ENCODE results near the gene BDKRB1.
A peak's percentile ranks its signal among the peaks of the same experiment; 100 is the strongest.

BDKRB1 gene

DNA sequence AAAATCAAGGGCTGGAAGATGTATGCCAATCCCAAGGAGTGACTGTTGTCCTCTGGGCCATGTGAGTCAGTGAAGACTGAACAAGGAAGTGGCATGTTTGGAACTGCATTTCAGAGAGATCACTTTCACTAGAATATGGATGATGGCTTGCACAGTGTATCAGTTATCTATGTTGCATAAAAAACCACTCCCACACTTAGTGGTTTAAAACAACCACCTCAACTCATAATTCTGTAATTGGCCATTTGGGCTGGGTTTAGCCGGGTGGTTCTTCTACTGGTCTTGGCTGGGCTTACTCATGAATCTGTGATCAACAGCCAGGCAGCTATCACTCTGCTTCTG, 15.4 kb downstream of the BDKRB1 start:
- no peak for TF ChIP-seq ZC3H10 (CRISPR knock-in tag; IDR thresholded peaks at IDR 0.05)
- no peak for TF ChIP-seq ZNF70 (CRISPR knock-in tag; IDR thresholded peaks at IDR 0.05)
- no peak for TF ChIP-seq BACH2 (CRISPR knock-in tag; IDR thresholded peaks at IDR 0.05; ENCODE audit: borderline replicate concordance)
- no peak for TF ChIP-seq GLIS3 (CRISPR knock-in tag; IDR thresholded peaks at IDR 0.05)
- no peak for TF ChIP-seq ARNTL (CRISPR knock-in tag; IDR thresholded peaks at IDR 0.05; ENCODE audit: borderline replicate concordance, low read depth)
- TF ChIP-seq, protein P1, sequence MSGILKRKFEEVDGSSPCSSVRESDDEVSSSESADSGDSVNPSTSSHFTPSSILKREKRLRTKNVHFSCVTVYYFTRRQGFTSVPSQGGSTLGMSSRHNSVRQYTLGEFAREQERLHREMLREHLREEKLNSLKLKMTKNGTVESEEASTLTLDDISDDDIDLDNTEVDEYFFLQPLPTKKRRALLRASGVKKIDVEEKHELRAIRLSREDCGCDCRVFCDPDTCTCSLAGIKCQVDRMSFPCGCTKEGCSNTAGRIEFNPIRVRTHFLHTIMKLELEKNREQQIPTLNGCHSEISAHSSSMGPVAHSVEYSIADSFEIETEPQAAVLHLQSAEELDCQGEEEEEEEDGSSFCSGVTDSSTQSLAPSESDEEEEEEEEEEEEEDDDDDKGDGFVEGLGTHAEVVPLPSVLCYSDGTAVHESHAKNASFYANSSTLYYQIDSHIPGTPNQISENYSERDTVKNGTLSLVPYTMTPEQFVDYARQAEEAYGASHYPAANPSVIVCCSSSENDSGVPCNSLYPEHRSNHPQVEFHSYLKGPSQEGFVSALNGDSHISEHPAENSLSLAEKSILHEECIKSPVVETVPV (CRISPR knock-in tag; IDR thresholded peaks at IDR 0.05), result no peak
- no peak for ATAC-seq

DNA sequence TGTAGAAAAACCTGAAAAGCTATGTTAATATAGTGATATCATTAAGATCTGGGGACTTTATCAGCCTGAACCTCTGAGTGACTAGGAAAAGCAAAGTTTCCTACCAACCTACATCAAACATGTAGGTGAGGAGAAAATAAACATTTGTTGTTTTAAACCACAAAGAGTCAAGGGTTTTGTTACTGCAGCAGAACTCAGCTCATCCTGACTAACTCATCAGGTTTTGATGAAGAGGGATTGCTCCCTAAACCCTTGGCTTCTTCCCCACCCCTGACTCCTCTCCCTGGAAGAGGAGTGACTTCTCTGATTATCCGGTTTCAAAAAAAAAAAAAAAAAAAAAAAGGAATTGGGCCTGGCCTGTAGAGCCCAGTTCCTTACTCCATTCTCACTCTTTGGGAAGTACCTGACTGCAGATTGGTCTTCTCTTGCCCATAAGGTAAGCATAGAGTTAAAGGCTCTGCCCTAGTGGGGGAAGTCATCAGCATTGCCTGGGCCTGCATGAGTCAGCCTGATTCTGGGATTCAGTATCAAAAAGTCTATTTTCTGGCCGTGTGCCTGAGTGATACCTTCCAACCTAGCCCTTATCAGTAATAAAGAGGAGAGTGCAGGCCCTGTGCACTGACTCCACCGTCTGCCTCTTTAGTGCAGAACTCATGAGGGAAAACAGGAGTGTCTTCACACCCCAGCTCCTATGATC, 16.9 kb downstream of the BDKRB1 start:
- ATAC-seq, result no peak
- TF ChIP-seq CSDC2 (CRISPR knock-in tag; IDR thresholded peaks at IDR 0.05), result no peak
- TF ChIP-seq TCF4 (CRISPR knock-in tag; IDR thresholded peaks at IDR 0.05; ENCODE audit: borderline replicate concordance), result no peak
- peak; percentile 72; the same call in 1 of the 2 replicates for TF ChIP-seq SNAI2 (CRISPR knock-in tag; IDR thresholded peaks at IDR 0.05)
- no peak for TF ChIP-seq ZNF70 (CRISPR knock-in tag; IDR thresholded peaks at IDR 0.05)
- TF ChIP-seq OSR1 (CRISPR knock-in tag; IDR thresholded peaks at IDR 0.05), result no peak
- TF ChIP-seq, protein P2, sequence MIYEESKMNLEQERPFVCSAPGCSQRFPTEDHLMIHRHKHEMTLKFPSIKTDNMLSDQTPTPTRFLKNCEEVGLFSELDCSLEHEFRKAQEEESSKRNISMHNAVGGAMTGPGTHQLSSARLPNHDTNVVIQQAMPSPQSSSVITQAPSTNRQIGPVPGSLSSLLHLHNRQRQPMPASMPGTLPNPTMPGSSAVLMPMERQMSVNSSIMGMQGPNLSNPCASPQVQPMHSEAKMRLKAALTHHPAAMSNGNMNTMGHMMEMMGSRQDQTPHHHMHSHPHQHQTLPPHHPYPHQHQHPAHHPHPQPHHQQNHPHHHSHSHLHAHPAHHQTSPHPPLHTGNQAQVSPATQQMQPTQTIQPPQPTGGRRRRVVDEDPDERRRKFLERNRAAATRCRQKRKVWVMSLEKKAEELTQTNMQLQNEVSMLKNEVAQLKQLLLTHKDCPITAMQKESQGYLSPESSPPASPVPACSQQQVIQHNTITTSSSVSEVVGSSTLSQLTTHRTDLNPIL (CRISPR knock-in tag; IDR thresholded peaks at IDR 0.05; ENCODE audit: low read depth), result 0 out of 2 replicates have a peak, but pooled peaks have one; percentile 41
- no peak for TF ChIP-seq ZFP30 (CRISPR knock-in tag; IDR thresholded peaks at IDR 0.05)
- TF ChIP-seq ISL1 (CRISPR knock-in tag; IDR thresholded peaks at IDR 0.05), result peak; percentile 65; the same call in 1 of the 2 replicates
- TF ChIP-seq ZFP3 (CRISPR knock-in tag; IDR thresholded peaks at IDR 0.05), result peak; percentile 73; the same call in 1 of the 2 replicates

DNA sequence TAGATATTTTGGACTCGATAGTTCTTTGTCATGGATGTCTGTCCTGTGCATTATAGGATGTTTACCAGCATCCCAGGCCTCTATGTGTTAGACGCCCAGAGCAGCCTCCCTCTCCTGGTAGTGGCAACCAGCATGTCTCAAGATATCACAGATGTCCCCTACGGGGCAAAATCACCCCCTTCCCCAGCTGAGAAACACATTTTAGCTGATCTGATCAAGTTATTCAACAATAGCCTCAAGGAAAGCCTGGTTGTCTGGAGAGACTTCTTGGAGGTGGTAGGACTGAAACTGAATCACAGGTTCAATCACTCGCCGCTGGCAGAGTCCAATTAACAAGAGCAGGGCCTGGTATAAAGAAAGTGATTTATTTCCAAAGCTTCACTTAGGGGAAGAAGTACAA, 17.6 kb downstream of the BDKRB1 start:
- no peak for ATAC-seq
- TF ChIP-seq, protein P3, sequence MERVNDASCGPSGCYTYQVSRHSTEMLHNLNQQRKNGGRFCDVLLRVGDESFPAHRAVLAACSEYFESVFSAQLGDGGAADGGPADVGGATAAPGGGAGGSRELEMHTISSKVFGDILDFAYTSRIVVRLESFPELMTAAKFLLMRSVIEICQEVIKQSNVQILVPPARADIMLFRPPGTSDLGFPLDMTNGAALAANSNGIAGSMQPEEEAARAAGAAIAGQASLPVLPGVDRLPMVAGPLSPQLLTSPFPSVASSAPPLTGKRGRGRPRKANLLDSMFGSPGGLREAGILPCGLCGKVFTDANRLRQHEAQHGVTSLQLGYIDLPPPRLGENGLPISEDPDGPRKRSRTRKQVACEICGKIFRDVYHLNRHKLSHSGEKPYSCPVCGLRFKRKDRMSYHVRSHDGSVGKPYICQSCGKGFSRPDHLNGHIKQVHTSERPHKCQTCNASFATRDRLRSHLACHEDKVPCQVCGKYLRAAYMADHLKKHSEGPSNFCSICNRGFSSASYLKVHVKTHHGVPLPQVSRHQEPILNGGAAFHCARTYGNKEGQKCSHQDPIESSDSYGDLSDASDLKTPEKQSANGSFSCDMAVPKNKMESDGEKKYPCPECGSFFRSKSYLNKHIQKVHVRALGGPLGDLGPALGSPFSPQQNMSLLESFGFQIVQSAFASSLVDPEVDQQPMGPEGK (CRISPR knock-in tag; IDR thresholded peaks at IDR 0.05; ENCODE audit: borderline replicate concordance), result no peak
- TF ChIP-seq, protein P4, sequence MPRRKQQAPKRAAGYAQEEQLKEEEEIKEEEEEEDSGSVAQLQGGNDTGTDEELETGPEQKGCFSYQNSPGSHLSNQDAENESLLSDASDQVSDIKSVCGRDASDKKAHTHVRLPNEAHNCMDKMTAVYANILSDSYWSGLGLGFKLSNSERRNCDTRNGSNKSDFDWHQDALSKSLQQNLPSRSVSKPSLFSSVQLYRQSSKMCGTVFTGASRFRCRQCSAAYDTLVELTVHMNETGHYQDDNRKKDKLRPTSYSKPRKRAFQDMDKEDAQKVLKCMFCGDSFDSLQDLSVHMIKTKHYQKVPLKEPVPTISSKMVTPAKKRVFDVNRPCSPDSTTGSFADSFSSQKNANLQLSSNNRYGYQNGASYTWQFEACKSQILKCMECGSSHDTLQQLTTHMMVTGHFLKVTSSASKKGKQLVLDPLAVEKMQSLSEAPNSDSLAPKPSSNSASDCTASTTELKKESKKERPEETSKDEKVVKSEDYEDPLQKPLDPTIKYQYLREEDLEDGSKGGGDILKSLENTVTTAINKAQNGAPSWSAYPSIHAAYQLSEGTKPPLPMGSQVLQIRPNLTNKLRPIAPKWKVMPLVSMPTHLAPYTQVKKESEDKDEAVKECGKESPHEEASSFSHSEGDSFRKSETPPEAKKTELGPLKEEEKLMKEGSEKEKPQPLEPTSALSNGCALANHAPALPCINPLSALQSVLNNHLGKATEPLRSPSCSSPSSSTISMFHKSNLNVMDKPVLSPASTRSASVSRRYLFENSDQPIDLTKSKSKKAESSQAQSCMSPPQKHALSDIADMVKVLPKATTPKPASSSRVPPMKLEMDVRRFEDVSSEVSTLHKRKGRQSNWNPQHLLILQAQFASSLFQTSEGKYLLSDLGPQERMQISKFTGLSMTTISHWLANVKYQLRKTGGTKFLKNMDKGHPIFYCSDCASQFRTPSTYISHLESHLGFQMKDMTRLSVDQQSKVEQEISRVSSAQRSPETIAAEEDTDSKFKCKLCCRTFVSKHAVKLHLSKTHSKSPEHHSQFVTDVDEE (CRISPR knock-in tag; IDR thresholded peaks at IDR 0.05), result no peak
- no peak for TF ChIP-seq ESRRG (CRISPR knock-in tag; IDR thresholded peaks at IDR 0.05)
- TF ChIP-seq ZFP30 (CRISPR knock-in tag; IDR thresholded peaks at IDR 0.05), result no peak
- TF ChIP-seq SNAI2 (CRISPR knock-in tag; IDR thresholded peaks at IDR 0.05), result no peak
- no peak for TF ChIP-seq GLIS3 (CRISPR knock-in tag; IDR thresholded peaks at IDR 0.05)
- TF ChIP-seq ZFP3 (CRISPR knock-in tag; IDR thresholded peaks at IDR 0.05), result 0 out of 2 replicates have a peak, but pooled peaks have one; percentile 12
- TF ChIP-seq PPARA (CRISPR knock-in tag; IDR thresholded peaks at IDR 0.05; ENCODE audit: borderline replicate concordance), result no peak

DNA sequence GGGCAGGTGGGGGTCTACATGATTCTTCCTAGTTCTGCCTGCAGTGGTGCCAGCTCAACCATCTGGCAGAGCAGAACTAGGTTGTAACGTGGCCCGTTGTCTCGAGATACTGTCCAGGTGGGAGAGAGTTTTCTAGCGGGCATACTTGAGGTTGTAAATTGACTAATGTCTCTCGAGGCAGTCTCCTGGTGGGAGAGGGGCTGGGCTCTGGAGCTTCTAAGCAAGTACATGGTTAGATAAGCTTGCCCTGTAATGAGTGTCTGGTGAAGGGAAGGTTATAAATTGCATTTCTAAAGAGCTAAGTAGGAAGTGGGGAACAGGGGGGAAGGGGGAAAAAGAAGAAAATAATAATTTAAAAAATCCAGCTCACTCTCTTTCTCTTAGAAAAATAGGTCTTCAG, 18.1 kb downstream of the BDKRB1 start:
- no peak for ATAC-seq
- TF ChIP-seq ZNF565 (CRISPR knock-in tag; conservative IDR thresholded peaks at IDR 0.05; ENCODE audit: low read depth), result no peak
- no peak for TF ChIP-seq TOX (CRISPR knock-in tag; IDR thresholded peaks at IDR 0.05; ENCODE audit: borderline replicate concordance)
- no peak for TF ChIP-seq ZFP30 (CRISPR knock-in tag; IDR thresholded peaks at IDR 0.05)
- no peak for TF ChIP-seq RARB (CRISPR knock-in tag; IDR thresholded peaks at IDR 0.05)
- TF ChIP-seq OSR1 (CRISPR knock-in tag; IDR thresholded peaks at IDR 0.05), result no peak
- TF ChIP-seq GLIS3 (CRISPR knock-in tag; IDR thresholded peaks at IDR 0.05), result no peak
- TF ChIP-seq CSDC2 (CRISPR knock-in tag; IDR thresholded peaks at IDR 0.05), result no peak
- TF ChIP-seq ISL1 (CRISPR knock-in tag; IDR thresholded peaks at IDR 0.05), result no peak
- TF ChIP-seq SNAI2 (CRISPR knock-in tag; IDR thresholded peaks at IDR 0.05), result no peak
- no peak for TF ChIP-seq PPARA (CRISPR knock-in tag; IDR thresholded peaks at IDR 0.05; ENCODE audit: borderline replicate concordance)
- no peak for TF ChIP-seq ARNTL (CRISPR knock-in tag; IDR thresholded peaks at IDR 0.05; ENCODE audit: borderline replicate concordance, low read depth)
- TF ChIP-seq BACH2 (CRISPR knock-in tag; IDR thresholded peaks at IDR 0.05; ENCODE audit: borderline replicate concordance), result no peak
